Type B pancreatic cell (in vitro differentiated cells): ENCODE measurements around the gene ARHGAP4. TPM values are rescaled to one million over a fixed set of nuclear protein-coding genes. Genes with fewer than 3 reads are reported as not detected.

Experiments
- DNase-seq: peaks from one replicate; pipeline ENCODE4 v3.0.0; 2021; ENCODE audit warnings: mixed read lengths; ENCODE audit not compliant: unreplicated experiment; ENCODE audit errors: extremely low spot score
- H3K27ac Mint-ChIP-seq: 2 replicates; pipeline ENCODE4 v1.8.0; 2021; ENCODE audit warnings: mild to moderate bottlenecking, mixed read lengths
- H3K27me3 Mint-ChIP-seq: 2 replicates; pipeline ENCODE4 v1.8.0; 2021; ENCODE audit warnings: mixed read lengths
- H3K36me3 Mint-ChIP-seq: 2 replicates; pipeline ENCODE4 v1.8.0; 2021; ENCODE audit warnings: mixed read lengths
- H3K4me1 Mint-ChIP-seq: one replicate; pipeline ENCODE4 v1.8.0; 2021; ENCODE audit warnings: mixed read lengths; ENCODE audit not compliant: unreplicated experiment
- H3K4me3 Mint-ChIP-seq: 2 replicates; pipeline ENCODE4 v1.8.0; 2021; ENCODE audit warnings: mild to moderate bottlenecking, mixed read lengths
- H3K9me3 Mint-ChIP-seq: 2 replicates; pipeline ENCODE4 v1.8.0; 2021; ENCODE audit warnings: mixed read lengths
- total RNA-seq: library from RNA; stranded (reverse); gene quantifications from 2 replicates; pipeline ENCODE4 v1.2.1, GENCODE V29; 2021; ENCODE audit warnings: low replicate concordance
- TF ChIP-seq, protein P1 (sequence below): fragments of 200-600 bp; sonication (generic); conservative IDR thresholded peaks from 2 replicates; pipeline ENCODE4 v1.5.0; 2021; ENCODE audit warnings: antibody characterized with exemption, mild to moderate bottlenecking

ARHGAP4 gene
- total RNA-seq, 1 donor from 2014 or later = 8.8 TPM

- Mint-ChIP-seq H3K4me1 (peaks cover 4% of the 10 kb centered on the region), H3K4me3 (peak overlapping the region; percentile 90), H3K27ac (peak overlapping the region; percentile 55), H3K36me3 (peaks cover 4% of the 10 kb centered on the region), H3K27me3 (no peaks in the 10 kb centered on the region), H3K9me3 (no peaks in the 10 kb centered on the region)
- no peak for DNase-seq
- TF ChIP-seq, protein P1, sequence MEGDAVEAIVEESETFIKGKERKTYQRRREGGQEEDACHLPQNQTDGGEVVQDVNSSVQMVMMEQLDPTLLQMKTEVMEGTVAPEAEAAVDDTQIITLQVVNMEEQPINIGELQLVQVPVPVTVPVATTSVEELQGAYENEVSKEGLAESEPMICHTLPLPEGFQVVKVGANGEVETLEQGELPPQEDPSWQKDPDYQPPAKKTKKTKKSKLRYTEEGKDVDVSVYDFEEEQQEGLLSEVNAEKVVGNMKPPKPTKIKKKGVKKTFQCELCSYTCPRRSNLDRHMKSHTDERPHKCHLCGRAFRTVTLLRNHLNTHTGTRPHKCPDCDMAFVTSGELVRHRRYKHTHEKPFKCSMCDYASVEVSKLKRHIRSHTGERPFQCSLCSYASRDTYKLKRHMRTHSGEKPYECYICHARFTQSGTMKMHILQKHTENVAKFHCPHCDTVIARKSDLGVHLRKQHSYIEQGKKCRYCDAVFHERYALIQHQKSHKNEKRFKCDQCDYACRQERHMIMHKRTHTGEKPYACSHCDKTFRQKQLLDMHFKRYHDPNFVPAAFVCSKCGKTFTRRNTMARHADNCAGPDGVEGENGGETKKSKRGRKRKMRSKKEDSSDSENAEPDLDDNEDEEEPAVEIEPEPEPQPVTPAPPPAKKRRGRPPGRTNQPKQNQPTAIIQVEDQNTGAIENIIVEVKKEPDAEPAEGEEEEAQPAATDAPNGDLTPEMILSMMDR = no peak
These were observed 7.7 kb upstream of the ARHGAP4 start for GRCh38 chrX:153933748-153934147.

DNA sequence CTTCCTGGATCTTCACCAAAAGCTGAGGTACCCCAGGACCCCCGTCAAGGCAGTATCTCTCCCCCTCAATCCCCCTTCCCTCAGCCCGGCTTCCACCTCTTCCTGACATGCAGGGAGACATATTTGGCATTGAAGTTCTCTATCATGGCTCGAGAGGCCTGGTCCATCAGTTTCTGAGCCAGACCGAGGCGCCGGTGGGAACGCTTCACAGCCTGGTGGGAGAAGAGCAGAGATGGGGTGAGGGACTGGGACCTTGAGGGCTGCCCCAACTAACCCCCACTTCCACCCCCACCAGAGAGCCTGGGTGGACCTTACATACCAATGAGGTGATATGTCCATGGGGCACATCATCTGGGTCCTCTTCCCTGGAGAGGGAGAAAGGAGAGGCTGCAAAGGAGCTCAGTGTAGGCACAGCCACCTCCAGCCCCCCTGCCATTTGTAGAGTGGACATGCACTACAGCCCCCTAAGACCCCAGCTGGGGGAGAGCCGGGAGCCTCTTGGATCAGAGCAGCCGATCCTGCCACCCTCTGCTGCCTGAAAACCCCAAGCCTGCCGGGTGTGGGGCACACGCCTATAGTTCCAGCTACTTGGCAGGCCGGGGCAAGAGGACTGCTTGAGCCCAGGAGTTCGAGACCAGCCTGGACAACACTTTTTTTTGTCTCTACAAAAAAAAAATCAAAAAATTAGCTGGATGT, 6.3 kb upstream of the ARHGAP4 start:
- Mint-ChIP-seq H3K27ac (no peak overlapping the region), H3K27me3 (no peaks in the 10 kb centered on the region), H3K4me1 (peaks cover 7% of the 10 kb centered on the region), H3K4me3 (peak overlapping the region; percentile 65), H3K9me3 (no peaks in the 10 kb centered on the region), H3K36me3 (peaks cover 4% of the 10 kb centered on the region)
- no peak for DNase-seq
- TF ChIP-seq, protein P1 = no peak

GRCh38 chrX:153931748-153932147, 5.7 kb upstream of the ARHGAP4 start:
- Mint-ChIP-seq H3K9me3 (no peaks in the 10 kb centered on the region), H3K4me1 (peaks cover 7% of the 10 kb centered on the region), H3K27ac (no peak overlapping the region), H3K4me3 (no peak overlapping the region), H3K27me3 (no peaks in the 10 kb centered on the region), H3K36me3 (peaks cover 4% of the 10 kb centered on the region)
- TF ChIP-seq, protein P1 = no peak
- no peak for DNase-seq

- TF ChIP-seq, protein P1 = no peak
- H3K27ac Mint-ChIP-seq = peak overlapping the region; percentile 32
- H3K4me1 Mint-ChIP-seq = peaks cover 7% of the 10 kb centered on the region
- no peaks in the 10 kb centered on the region for H3K9me3 Mint-ChIP-seq
- no peaks in the 10 kb centered on the region for H3K27me3 Mint-ChIP-seq
- peaks cover 4% of the 10 kb centered on the region for H3K36me3 Mint-ChIP-seq
- no peak overlapping the region for H3K4me3 Mint-ChIP-seq
- DNase-seq = no peak
These were observed 5.1 kb upstream of the ARHGAP4 start for GRCh38 chrX:153931151-153931550.

- Mint-ChIP-seq H3K9me3 (no peaks in the 10 kb centered on the region), H3K4me3 (no peak overlapping the region), H3K36me3 (peaks cover 4% of the 10 kb centered on the region), H3K4me1 (peaks cover 7% of the 10 kb centered on the region), H3K27ac (no peak overlapping the region), H3K27me3 (no peaks in the 10 kb centered on the region)
- TF ChIP-seq, protein P1 = no peak
- DNase-seq = no peak
These were observed 4.2 kb upstream of the ARHGAP4 start for GRCh38 chrX:153930011-153930910.
